Mesendoderm (in vitro differentiated cells): ENCODE data around the gene LAMC1.

Source experiments
- DNase-seq: peaks from one replicate; pipeline ENCODE4 v3.0.0; 2013
- H2AK5ac ChIP-seq: 2 replicates; pipeline ENCODE4 v1.6.1; 2013; ENCODE audit warnings: low read length, inconsistent platforms
- H2BK120ac ChIP-seq: 2 replicates; pipeline ENCODE4 v1.6.1; 2013; ENCODE audit warnings: low read depth, mild to moderate bottlenecking, low read length, moderate library complexity, mixed read lengths
- H2BK15ac ChIP-seq: replicated peaks from 2 replicates; pipeline ENCODE4 v1.6.1; 2013; ENCODE audit warnings: low read depth, mild to moderate bottlenecking, moderate library complexity
- H2BK5ac ChIP-seq: 2 replicates; pipeline ENCODE4 v1.6.1; 2013; ENCODE audit warnings: low read length, inconsistent platforms
- H3K18ac ChIP-seq: 2 replicates; pipeline ENCODE4 v1.6.1; 2013; ENCODE audit warnings: mild to moderate bottlenecking, low read length, mixed read lengths
- H3K23ac ChIP-seq: one replicate; pipeline ENCODE4 v1.6.1; 2013; ENCODE audit warnings: low read length
- H3K27ac ChIP-seq: 2 replicates; pipeline ENCODE4 v1.5.1; 2013; ENCODE audit warnings: low read depth, mild to moderate bottlenecking, inconsistent platforms, low read length, moderate library complexity
- H3K27me3 ChIP-seq: 2 replicates; pipeline ENCODE4 v1.6.1; 2013; ENCODE audit warnings: low read length, control low read depth, mild to moderate bottlenecking, inconsistent platforms; ENCODE audit not compliant: insufficient read depth, poor library complexity
- H3K36me3 ChIP-seq: 2 replicates; pipeline ENCODE4 v1.6.1; 2013; ENCODE audit warnings: low read length, inconsistent platforms; ENCODE audit not compliant: control insufficient read depth, insufficient read depth
- H3K4ac ChIP-seq: one replicate; pipeline ENCODE4 v1.6.1; 2013; ENCODE audit warnings: low read depth, mild to moderate bottlenecking, low read length, moderate library complexity
- H3K4me1 ChIP-seq: 2 replicates; pipeline ENCODE4 v1.6.1; 2013; ENCODE audit warnings: low read depth, low read length, inconsistent platforms; ENCODE audit not compliant: control insufficient read depth
- H3K4me2 ChIP-seq: 2 replicates; pipeline ENCODE4 v1.6.1; 2013; ENCODE audit warnings: low read length
- H3K4me3 ChIP-seq: 2 replicates; pipeline ENCODE4 v1.5.1; 2013; ENCODE audit warnings: mild to moderate bottlenecking, low read length
- H3K56ac ChIP-seq: one replicate; pipeline ENCODE4 v1.6.1; 2013; ENCODE audit warnings: low read length
- H3K79me1 ChIP-seq: 2 replicates; pipeline ENCODE4 v1.6.1; 2013; ENCODE audit warnings: low read length, inconsistent platforms
- H3K79me2 ChIP-seq: 2 replicates; pipeline ENCODE4 v1.6.1; 2013; ENCODE audit warnings: mild to moderate bottlenecking, low read length; ENCODE audit not compliant: control insufficient read depth, insufficient read depth
- H3K9ac ChIP-seq: 2 replicates; pipeline ENCODE4 v1.6.1; 2013; ENCODE audit warnings: low read length, inconsistent platforms
- H4K5ac ChIP-seq: one replicate; pipeline ENCODE4 v1.6.1; 2013; ENCODE audit warnings: low read length
- H4K8ac ChIP-seq: one replicate; pipeline ENCODE4 v1.6.1; 2013; ENCODE audit warnings: low read depth, mild to moderate bottlenecking, control low read depth, low read length, moderate library complexity
- WGBS: extraction: QIAGEN DNeasy Blood & Tissue Kit; methylation state at CpG from one replicate; pipeline ENCODE4 v1.1.7; 2013; ENCODE audit warnings: low lambda C conversion rate, missing lambda C conversion rate; ENCODE audit not compliant: insufficient coverage; ENCODE audit errors: extremely low coverage; 5-methylcytosine and 5-hydroxymethylcytosine counted together

LAMC1 gene

DNA sequence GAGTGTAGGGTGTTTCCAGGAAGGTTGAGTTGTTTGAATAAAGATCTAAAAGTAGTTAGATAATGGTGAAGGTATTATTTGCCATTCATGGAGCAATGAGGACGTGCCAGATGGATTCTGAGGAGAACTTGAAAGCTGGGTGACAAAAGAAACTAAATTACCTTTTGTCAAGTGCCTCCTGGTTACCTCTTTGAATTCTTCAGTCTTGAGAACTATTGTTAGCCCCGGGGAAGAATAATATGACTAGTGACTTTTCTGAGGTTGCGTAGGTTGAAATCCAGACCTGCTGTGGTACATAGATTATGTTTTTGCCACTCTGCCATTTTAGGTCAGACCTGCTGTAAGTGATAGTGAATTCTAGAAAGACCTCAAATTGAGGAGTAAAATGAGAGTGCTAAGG, 11.5 kb downstream of the LAMC1 start:
- Histone ChIP-seq H4K5ac (no peak overlapping the region), H3K4me2 (no peak overlapping the region), H3K4me3 (no peak overlapping the region), H3K79me2 (peaks cover 7% of the 10 kb centered on the region), H4K8ac (no peak overlapping the region), H2BK120ac (no peak overlapping the region), H3K4ac (no peak overlapping the region), H2BK5ac (no peak overlapping the region), H2BK15ac (no peak overlapping the region), H2AK5ac (no peak overlapping the region), H3K23ac (no peak overlapping the region), H3K56ac (no peak overlapping the region), H3K36me3 (no peaks in the 10 kb centered on the region), H3K18ac (no peak overlapping the region), H3K27ac (no peak overlapping the region), H3K9ac (no peak overlapping the region), H3K4me1 (peaks cover 2% of the 10 kb centered on the region), H3K27me3 (no peaks in the 10 kb centered on the region), H3K79me1 (peaks cover 3% of the 10 kb centered on the region)
- DNase-seq, result no peak
- WGBS, result no CpG with 5 or more reads among the region's 3 CpGs

DNA sequence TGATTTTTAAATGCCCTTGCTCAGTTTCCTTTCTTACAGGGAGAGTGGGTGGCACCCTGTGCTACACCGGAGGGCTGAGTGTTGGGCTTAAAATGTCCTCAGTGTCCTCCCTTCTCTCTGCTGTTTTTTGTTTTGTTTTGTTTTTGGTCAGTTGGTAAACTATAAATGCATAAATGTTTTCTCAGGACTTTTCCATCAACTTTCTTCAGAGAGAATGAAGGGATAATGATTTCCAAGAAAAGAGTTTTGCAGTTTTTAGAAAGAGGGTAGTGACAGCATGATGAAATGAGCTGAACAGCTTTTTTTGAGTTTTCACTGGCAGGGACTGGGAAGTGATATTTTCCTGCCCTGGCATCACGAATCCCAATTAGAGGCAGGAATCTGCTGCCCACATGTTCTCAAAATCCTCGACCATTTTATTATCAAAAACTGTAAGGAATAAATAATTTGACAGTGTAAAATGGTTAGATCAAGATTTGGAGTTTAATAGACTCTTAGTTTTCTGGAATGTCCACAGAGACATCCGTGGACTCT, 15.2 kb downstream of the LAMC1 start:
- H3K4me1 ChIP-seq, result peaks cover 5% of the 10 kb centered on the region
- H3K79me2 ChIP-seq, result peaks cover 3% of the 10 kb centered on the region
- H3K27ac ChIP-seq, result no peak overlapping the region
- H3K27me3 ChIP-seq, result no peaks in the 10 kb centered on the region
- H3K56ac ChIP-seq, result no peak overlapping the region
- H3K4ac ChIP-seq, result no peak overlapping the region
- H4K8ac ChIP-seq, result no peak overlapping the region
- H3K9ac ChIP-seq, result no peak overlapping the region
- no peak overlapping the region for H2BK5ac ChIP-seq
- H3K36me3 ChIP-seq, result no peaks in the 10 kb centered on the region
- no peak overlapping the region for H3K23ac ChIP-seq
- no peak overlapping the region for H2AK5ac ChIP-seq
- no CpG with 5 or more reads among the region's 4 CpGs for WGBS
- peaks cover 5% of the 10 kb centered on the region for H3K79me1 ChIP-seq
- H3K18ac ChIP-seq, result peak overlapping the region; percentile 90
- no peak for DNase-seq
- H2BK15ac ChIP-seq, result no peak overlapping the region
- H2BK120ac ChIP-seq, result no peak overlapping the region
- H4K5ac ChIP-seq, result no peak overlapping the region
- no peak overlapping the region for H3K4me2 ChIP-seq
- H3K4me3 ChIP-seq, result no peak overlapping the region

GRCh38 chr1:183038913-183039312, 15.7 kb downstream of the LAMC1 start:
- Histone ChIP-seq H3K4ac (no peak overlapping the region), H3K23ac (no peak overlapping the region), H3K36me3 (no peaks in the 10 kb centered on the region), H2BK5ac (no peak overlapping the region), H3K18ac (no peak overlapping the region), H4K5ac (no peak overlapping the region), H2BK15ac (no peak overlapping the region), H4K8ac (no peak overlapping the region), H3K27me3 (no peaks in the 10 kb centered on the region), H3K56ac (no peak overlapping the region), H3K9ac (no peak overlapping the region), H3K4me1 (peaks cover 5% of the 10 kb centered on the region), H3K4me3 (no peak overlapping the region), H3K79me2 (peaks cover 3% of the 10 kb centered on the region), H3K4me2 (no peak overlapping the region), H3K27ac (no peak overlapping the region), H2BK120ac (no peak overlapping the region), H3K79me1 (peaks cover 5% of the 10 kb centered on the region), H2AK5ac (no peak overlapping the region)
- WGBS, result no CpG with 5 or more reads among the region's 4 CpGs
- DNase-seq, result no peak

GRCh38 chr1:183039330-183039729, 16.1 kb downstream of the LAMC1 start:
- no peak overlapping the region for H3K27ac ChIP-seq
- no peak for DNase-seq
- WGBS, result no CpG with 5 or more reads among the region's 4 CpGs

GRCh38 chr1:183039985-183040447, 16.8 kb downstream of the LAMC1 start:
- H3K23ac ChIP-seq, result no peak overlapping the region
- H3K9ac ChIP-seq, result no peak overlapping the region
- H3K27me3 ChIP-seq, result no peaks in the 10 kb centered on the region
- WGBS, result no CpG with 5 or more reads among the region's 3 CpGs
- H3K79me1 ChIP-seq, result peaks cover 5% of the 10 kb centered on the region
- H3K79me2 ChIP-seq, result peaks cover 3% of the 10 kb centered on the region
- no peak overlapping the region for H4K8ac ChIP-seq
- H2BK120ac ChIP-seq, result peak overlapping the region; percentile 35
- H3K36me3 ChIP-seq, result no peaks in the 10 kb centered on the region
- no peak overlapping the region for H3K4me3 ChIP-seq
- H3K56ac ChIP-seq, result no peak overlapping the region
- no peak overlapping the region for H3K27ac ChIP-seq
- peaks cover 5% of the 10 kb centered on the region for H3K4me1 ChIP-seq
- H3K18ac ChIP-seq, result no peak overlapping the region
- H2AK5ac ChIP-seq, result no peak overlapping the region
- H3K4ac ChIP-seq, result no peak overlapping the region
- no peak overlapping the region for H4K5ac ChIP-seq
- no peak overlapping the region for H3K4me2 ChIP-seq
- H2BK15ac ChIP-seq, result no peak overlapping the region
- H2BK5ac ChIP-seq, result no peak overlapping the region
- no peak for DNase-seq

More at GRCh38 chr1:183039330-183039729, 16.1 kb downstream of the LAMC1 start:
- H3K56ac ChIP-seq, result no peak overlapping the region
- no peak overlapping the region for H4K8ac ChIP-seq
- no peaks in the 10 kb centered on the region for H3K27me3 ChIP-seq
- H3K79me1 ChIP-seq, result peaks cover 5% of the 10 kb centered on the region
- no peak overlapping the region for H3K4me3 ChIP-seq
- H3K4me1 ChIP-seq, result peaks cover 5% of the 10 kb centered on the region
- H2BK120ac ChIP-seq, result no peak overlapping the region
- H3K4me2 ChIP-seq, result no peak overlapping the region
- H4K5ac ChIP-seq, result no peak overlapping the region
- H3K9ac ChIP-seq, result no peak overlapping the region
- no peak overlapping the region for H2AK5ac ChIP-seq
- no peak overlapping the region for H2BK15ac ChIP-seq
- H3K18ac ChIP-seq, result no peak overlapping the region
- no peaks in the 10 kb centered on the region for H3K36me3 ChIP-seq
- H3K4ac ChIP-seq, result no peak overlapping the region
- peaks cover 3% of the 10 kb centered on the region for H3K79me2 ChIP-seq
- no peak overlapping the region for H2BK5ac ChIP-seq
- no peak overlapping the region for H3K23ac ChIP-seq

DNA sequence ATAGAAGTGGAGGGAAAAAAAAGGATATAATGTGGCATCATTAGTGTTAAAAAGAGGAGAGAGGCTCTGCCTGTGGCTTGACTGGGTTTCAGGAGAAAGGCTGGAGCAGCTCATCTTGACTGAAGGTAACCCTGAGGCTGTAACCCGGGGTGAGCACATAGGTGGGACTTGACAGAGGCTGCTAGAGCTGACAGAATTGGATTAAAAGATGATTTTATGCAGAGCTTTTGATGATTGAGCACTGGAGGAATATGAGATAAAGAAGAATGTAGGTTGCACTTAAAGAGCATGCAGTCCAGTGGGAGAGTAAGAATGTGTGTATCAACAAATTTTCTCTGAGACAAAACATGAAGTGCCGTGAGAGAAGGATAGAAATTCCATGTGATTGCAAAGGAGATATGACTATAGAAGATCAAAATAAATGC, 17.3 kb downstream of the LAMC1 start:
- H2BK15ac ChIP-seq, result no peak overlapping the region
- H4K5ac ChIP-seq, result no peak overlapping the region
- no CpG with 5 or more reads among the region's 2 CpGs for WGBS
- peaks cover 5% of the 10 kb centered on the region for H3K4me1 ChIP-seq
- H3K36me3 ChIP-seq, result no peaks in the 10 kb centered on the region
- H2BK120ac ChIP-seq, result no peak overlapping the region
- H3K4ac ChIP-seq, result peak overlapping the region; percentile 36
- H3K79me1 ChIP-seq, result peaks cover 5% of the 10 kb centered on the region
- DNase-seq, result no peak
- no peak overlapping the region for H2BK5ac ChIP-seq
- H3K79me2 ChIP-seq, result peaks cover 3% of the 10 kb centered on the region
- H3K9ac ChIP-seq, result no peak overlapping the region
- no peaks in the 10 kb centered on the region for H3K27me3 ChIP-seq
- H3K56ac ChIP-seq, result no peak overlapping the region
- H3K23ac ChIP-seq, result no peak overlapping the region
- peak overlapping the region; percentile 75 for H3K18ac ChIP-seq
- H3K4me3 ChIP-seq, result no peak overlapping the region
- no peak overlapping the region for H3K4me2 ChIP-seq
- no peak overlapping the region for H2AK5ac ChIP-seq
- H3K27ac ChIP-seq, result no peak overlapping the region
- no peak overlapping the region for H4K8ac ChIP-seq
